ENCODE measurements around the gene GRIN3B. TPM values are rescaled to one million over a fixed set of nuclear protein-coding genes. Genes with fewer than 3 reads are reported as not detected.

The GRIN3B gene
- total and polyA plus RNA-seq, 10 of the 15 experiments (the other 5 are each of a cell fraction or from before 2014, with no cell fraction given) = 0.15 TPM; not detected in 9

- no peak for TF ChIP-seq ZNF207 (IDR thresholded peaks at IDR 0.05; ENCODE audit: borderline replicate concordance)
- peak; percentile 89 for TF ChIP-seq MEF2B (IDR thresholded peaks at IDR 0.05; ENCODE audit: partially characterized antibody, poor library complexity, severe bottlenecking)
- TF ChIP-seq FOXK2 (IDR thresholded peaks at IDR 0.05) = no peak
- no peak for TF ChIP-seq REST (IDR thresholded peaks at IDR 0.05; ENCODE audit: low read depth, low read length)
- no peak for TF ChIP-seq YBX1 (IDR thresholded peaks at IDR 0.05)
- TF ChIP-seq ZBED1 (IDR thresholded peaks at IDR 0.05; ENCODE audit: borderline replicate concordance) = no peak
- TF ChIP-seq CBX3 (IDR thresholded peaks at IDR 0.05; ENCODE audit: borderline replicate concordance, low read depth) = no peak
- TF ChIP-seq HDGF (IDR thresholded peaks at IDR 0.05) = peak; percentile 74; the same call in 1 of the 2 replicates
- no peak for TF ChIP-seq MXI1 (IDR thresholded peaks at IDR 0.05; ENCODE audit: low read depth, low read length)
- TF ChIP-seq SIN3A (IDR thresholded peaks at IDR 0.05; ENCODE audit: low read depth, low read length) = no peak
- TF ChIP-seq JUNB (IDR thresholded peaks at IDR 0.05) = no peak
- no peak for TF ChIP-seq E4F1 (IDR thresholded peaks at IDR 0.05; ENCODE audit: borderline replicate concordance, partially characterized antibody)
- TF ChIP-seq GATAD2B (conservative IDR thresholded peaks at IDR 0.05; ENCODE audit: low read depth) = no peak
- no peak for TF ChIP-seq TARDBP (IDR thresholded peaks at IDR 0.05; ENCODE audit: borderline replicate concordance)
- TF ChIP-seq BCL11A (IDR thresholded peaks at IDR 0.05; ENCODE audit: low read depth, low read length) = no peak
- no peak for TF ChIP-seq ZNF622 (IDR thresholded peaks at IDR 0.05)
- TF ChIP-seq POLR2A (IDR thresholded peaks at IDR 0.05; ENCODE audit: low read depth, low read length) = no peak; the same call in 1 of the 2 replicates
- no peak for TF ChIP-seq ZBTB40 (IDR thresholded peaks at IDR 0.05; ENCODE audit: borderline replicate concordance)
- no peak for TF ChIP-seq SMC3 (IDR thresholded peaks at IDR 0.05; ENCODE audit: borderline replicate concordance, low read length)
- no peak for TF ChIP-seq STAT1 (conservative IDR thresholded peaks at IDR 0.05)
- peak; percentile 50; the same call in 1 of the 2 replicates for TF ChIP-seq POLR2AphosphoS5 (IDR thresholded peaks at IDR 0.05; ENCODE audit: low read length)
- 0 out of 2 replicates have a peak, but pooled peaks have one; percentile 14 for TF ChIP-seq IKZF1 (conservative IDR thresholded peaks at IDR 0.05)
- no peak for TF ChIP-seq FOS (IDR thresholded peaks at IDR 0.05; ENCODE audit: borderline replicate concordance, extremely low read depth, insufficient read length)
These were observed 17.1 kb downstream of the GRIN3B start (continued) for GRCh38 chr19:1017115-1017905.

Data from GM12878 (cell line).